Measurements from ENCODE around the gene DDX3X. TPM values are rescaled to one million over a fixed set of nuclear protein-coding genes. Genes with fewer than 3 reads are reported as not detected.

DDX3X gene
- total and polyA plus RNA-seq, 10 of the 15 experiments (the other 5 are each of a cell fraction or from before 2014, with no cell fraction given): 52.0 to 283 (median 172) TPM

GRCh38 chrX:41334363-41335197 lies 618 bp downstream of the DDX3X start (continued):
- TF ChIP-seq NBN (IDR thresholded peaks at IDR 0.05) (peak; percentile 37), ATF3 (IDR thresholded peaks at IDR 0.05; ENCODE audit: borderline replicate concordance, extremely low read depth, low read depth, low read length) (no peak)

- RAD21 ChIA-PET (ENCODE audit: unreplicated experiment): no interaction called here
- peaks cover 9% of the 10 kb centered on the region for H3K4me1 ChIP-seq (ENCODE audit: control insufficient read depth, insufficient read depth, low read length)
- FAIRE-seq: no peak
These were observed 1.4 kb downstream of the DDX3X start for GRCh38 chrX:41335198-41335957.

More at GRCh38 chrX:41335198-41335957, 1.4 kb downstream of the DDX3X start:
- Histone ChIP-seq H3K79me2 (ENCODE audit: control insufficient read depth, insufficient read depth, low read length) (peaks cover 71% of the 10 kb centered on the region), H3K27ac (ENCODE audit: control insufficient read depth, insufficient read depth) (peak overlapping the region; percentile 99), H4K20me1 (ENCODE audit: control insufficient read depth, insufficient read depth) (peaks cover 20% of the 10 kb centered on the region), H3K9me3 (replicated peaks; ENCODE audit: control insufficient read depth, insufficient read depth, low read length) (no peaks in the 10 kb centered on the region), H3K4me3 (peak overlapping the region; percentile 91), H3K27me3 (replicated peaks in 1 of 2; ENCODE audit: control insufficient read depth in 2 of 2, insufficient read depth in 2 of 2, low read length in 1 of 2) (no peaks in the 10 kb centered on the region), H3K36me3 (ENCODE audit: control insufficient read depth in 2 of 2, insufficient read depth in 2 of 2, low read length in 1 of 2) (peaks cover 7 to 9% of the 10 kb centered on the region in 2 experiments), H3K9ac (ENCODE audit: control insufficient read depth, insufficient read depth, low read length) (peak overlapping the region; percentile 97), H2AFZ (ENCODE audit: control insufficient read depth, low read depth, low read length) (no peak overlapping the region), H3K4me2 (ENCODE audit: control insufficient read depth, insufficient read depth) (peak overlapping the region; percentile 85)
- CTCF ChIA-PET: no interaction called here
- BruUV-seq (replicated peaks): TSS peak; percentile 43
- ATAC-seq: no peak
- under 1% methylated on average over 15 of the region's 15 CpGs for WGBS (ENCODE audit: insufficient coverage, insufficient replicate concordance, low lambda C conversion rate, missing lambda C conversion rate)
- TF ChIP-seq NKRF (conservative IDR thresholded peaks at IDR 0.05): peak; percentile 29; the same call in 1 of the 2 replicates
- peak; percentile 7 for TF ChIP-seq MEF2B (IDR thresholded peaks at IDR 0.05; ENCODE audit: partially characterized antibody, poor library complexity, severe bottlenecking)
- TF ChIP-seq SIN3A (IDR thresholded peaks at IDR 0.05; ENCODE audit: low read depth, low read length): no peak
- no peak for TF ChIP-seq ZNF384 (IDR thresholded peaks at IDR 0.05; ENCODE audit: borderline replicate concordance, low read depth, low read length)
- TF ChIP-seq E4F1 (IDR thresholded peaks at IDR 0.05; ENCODE audit: borderline replicate concordance, partially characterized antibody): no peak
- TF ChIP-seq YY1 (IDR thresholded peaks at IDR 0.05; ENCODE audit: low read depth, low read length): no peak
- 0 out of 2 replicates have a peak, but pooled peaks have one; percentile 47 for TF ChIP-seq TBL1XR1 (IDR thresholded peaks at IDR 0.05; ENCODE audit: low read depth, low read length)
- in situ Hi-C loops (cut with MboI) (loop anchor here (10.0 kb wide), 1 partner anchor 691 kb away; the partner anchor contains the start of gene CXorf38), intact Hi-C loops (cut with micrococcal nuclease; ENCODE audit: unreplicated experiment) (loop anchor here (2.0 to 10.0 kb wide), 3 partner anchors 107 to 461 kb away; no protein-coding TSS in a partner anchor)
- DNase-seq (ENCODE audit: low read depth, low spot score): no peak
- SMC1A ChIA-PET (ENCODE audit: uncharacterized antibody, unreplicated experiment): interaction anchor here (0.7 to 1.2 kb wide), 2 partner anchors 86 to 155 kb away, joined by 3 to 7 read pairs; no protein-coding TSS in a partner anchor
- POLR2A ChIA-PET: no interaction called here

Data from GM12878 (cell line).